Measurements from ENCODE around the gene DDI1.

DNA sequence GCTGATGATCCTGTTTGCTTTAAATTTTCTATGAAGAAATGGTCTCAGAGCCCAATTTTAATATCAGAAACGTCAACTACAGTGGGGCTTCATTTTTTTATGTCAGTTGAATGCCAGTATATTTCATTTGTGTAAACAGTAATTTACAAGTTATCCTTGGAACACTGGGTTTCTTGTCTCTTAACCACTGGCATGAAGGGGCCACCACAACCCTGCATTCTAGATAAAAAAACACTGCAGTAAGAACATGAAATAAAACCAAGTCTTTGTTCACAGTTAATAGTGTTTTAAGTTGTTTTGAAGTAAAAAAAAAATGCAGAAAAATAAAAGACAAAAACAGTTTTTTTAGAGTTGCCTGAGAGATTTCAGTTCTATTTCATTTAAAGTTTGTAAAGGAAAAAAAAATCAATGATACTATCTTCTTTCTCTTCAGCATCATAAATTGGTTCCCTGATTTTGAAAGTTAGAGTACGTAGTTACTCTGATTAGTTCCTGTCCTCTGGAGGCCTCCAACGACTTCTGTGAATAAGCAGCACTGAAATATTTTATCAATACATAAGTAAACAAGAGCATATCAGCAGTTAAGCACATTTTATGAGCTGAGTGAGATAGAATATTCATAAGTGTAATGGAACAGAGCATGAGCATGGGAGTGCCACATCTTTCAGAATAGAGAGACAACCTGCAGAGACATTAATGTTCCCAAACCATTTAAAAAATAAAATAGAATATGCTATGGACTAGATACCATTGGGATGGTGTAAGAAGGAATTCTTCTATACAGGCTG lies 7.8 kb upstream of the DDI1 start:
- TF ChIP-seq, protein P1, sequence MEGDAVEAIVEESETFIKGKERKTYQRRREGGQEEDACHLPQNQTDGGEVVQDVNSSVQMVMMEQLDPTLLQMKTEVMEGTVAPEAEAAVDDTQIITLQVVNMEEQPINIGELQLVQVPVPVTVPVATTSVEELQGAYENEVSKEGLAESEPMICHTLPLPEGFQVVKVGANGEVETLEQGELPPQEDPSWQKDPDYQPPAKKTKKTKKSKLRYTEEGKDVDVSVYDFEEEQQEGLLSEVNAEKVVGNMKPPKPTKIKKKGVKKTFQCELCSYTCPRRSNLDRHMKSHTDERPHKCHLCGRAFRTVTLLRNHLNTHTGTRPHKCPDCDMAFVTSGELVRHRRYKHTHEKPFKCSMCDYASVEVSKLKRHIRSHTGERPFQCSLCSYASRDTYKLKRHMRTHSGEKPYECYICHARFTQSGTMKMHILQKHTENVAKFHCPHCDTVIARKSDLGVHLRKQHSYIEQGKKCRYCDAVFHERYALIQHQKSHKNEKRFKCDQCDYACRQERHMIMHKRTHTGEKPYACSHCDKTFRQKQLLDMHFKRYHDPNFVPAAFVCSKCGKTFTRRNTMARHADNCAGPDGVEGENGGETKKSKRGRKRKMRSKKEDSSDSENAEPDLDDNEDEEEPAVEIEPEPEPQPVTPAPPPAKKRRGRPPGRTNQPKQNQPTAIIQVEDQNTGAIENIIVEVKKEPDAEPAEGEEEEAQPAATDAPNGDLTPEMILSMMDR (conservative IDR thresholded peaks at IDR 0.05; ENCODE audit: low read depth, low read length): no peak
- no peak for TF ChIP-seq EZH2 (IDR thresholded peaks at IDR 0.05; ENCODE audit: low read length, unreplicated experiment)

All from PC-3 (cell line).